ENCODE measurements around the gene SMDT1.
"Not testable (repeated sequence)": the region's sequence is repeated elsewhere in the genome, so short reads cannot be mapped to it uniquely, and the experiment has no call there.

The SMDT1 gene

DNA sequence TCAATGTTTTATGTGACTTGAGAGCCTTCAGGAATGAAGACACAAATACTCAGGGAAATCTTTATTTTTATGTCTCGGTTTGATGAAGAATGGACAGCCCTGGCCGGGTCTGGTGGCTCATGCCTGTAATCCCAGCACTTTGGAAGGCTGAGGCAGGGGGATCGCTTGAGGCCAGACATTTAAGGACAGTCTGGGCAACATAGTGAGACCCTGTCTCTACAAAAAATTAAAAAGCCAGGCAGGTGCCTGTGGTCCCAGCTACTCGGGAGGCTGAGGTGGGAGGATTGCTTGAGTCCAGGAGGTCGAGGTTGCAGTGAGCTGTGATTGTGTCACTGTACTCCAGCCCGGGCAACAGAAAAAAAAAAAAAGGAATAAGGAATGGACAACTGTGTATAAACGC, 8.0 kb upstream of the SMDT1 start:
- not testable (repeated sequence) for DNase-seq

DNA sequence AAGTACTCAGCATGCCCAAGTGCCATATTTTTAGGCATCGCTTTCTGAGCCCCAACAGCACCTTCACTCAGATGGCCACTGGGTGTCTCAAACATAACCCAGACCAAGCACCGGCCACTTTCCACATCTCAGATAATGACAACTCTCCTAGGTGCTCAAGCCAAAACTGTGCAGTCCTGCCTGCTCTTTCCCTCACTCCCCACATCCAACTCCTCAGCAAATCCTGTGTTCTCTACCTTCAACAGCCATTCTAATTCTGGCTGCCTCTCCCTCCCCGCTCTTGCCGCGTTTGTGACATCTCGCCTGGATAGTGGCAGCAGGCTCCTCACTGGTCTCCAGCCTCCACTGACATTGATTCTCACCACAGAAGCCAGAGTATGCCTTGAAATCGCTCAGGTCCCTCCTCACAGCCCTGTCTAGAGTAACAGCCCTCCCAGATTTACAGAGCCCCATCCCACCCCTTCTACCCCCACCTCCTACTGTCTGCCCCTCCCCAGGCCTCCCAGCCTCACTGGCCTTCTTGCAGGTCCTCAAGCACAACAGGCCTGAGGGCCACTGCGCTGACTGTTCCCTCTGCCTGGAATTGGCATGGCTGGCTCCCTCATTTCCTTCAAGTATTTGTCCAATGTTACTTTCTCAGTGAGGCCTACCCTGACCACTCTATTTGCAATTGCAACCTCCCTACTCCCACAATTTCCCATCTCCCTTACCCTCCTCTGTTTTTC, 6.7 kb upstream of the SMDT1 start:
- DNase-seq, result no peak

DNA sequence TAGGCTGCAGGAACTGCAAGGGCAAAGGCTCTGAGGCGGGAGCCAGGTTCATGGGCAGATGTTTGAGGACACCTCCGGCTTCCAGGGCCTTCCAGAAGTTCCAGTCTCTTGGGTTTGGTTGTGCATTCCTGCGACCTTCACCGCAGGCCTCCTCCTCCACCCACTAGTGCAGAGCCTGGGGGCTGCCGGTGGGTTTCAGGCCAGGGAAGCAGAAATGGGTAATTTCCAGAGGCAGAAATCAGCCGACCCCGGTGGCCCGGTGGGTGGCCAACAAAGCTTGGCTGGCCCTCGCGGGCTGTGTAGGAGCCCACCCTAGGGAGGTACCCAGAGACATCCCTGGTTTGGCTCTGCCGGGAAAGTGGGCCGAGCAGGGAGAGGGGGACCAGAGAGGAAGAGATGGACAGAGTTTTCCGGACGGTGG, 5.9 kb upstream of the SMDT1 start:
- no peak for DNase-seq

DNA sequence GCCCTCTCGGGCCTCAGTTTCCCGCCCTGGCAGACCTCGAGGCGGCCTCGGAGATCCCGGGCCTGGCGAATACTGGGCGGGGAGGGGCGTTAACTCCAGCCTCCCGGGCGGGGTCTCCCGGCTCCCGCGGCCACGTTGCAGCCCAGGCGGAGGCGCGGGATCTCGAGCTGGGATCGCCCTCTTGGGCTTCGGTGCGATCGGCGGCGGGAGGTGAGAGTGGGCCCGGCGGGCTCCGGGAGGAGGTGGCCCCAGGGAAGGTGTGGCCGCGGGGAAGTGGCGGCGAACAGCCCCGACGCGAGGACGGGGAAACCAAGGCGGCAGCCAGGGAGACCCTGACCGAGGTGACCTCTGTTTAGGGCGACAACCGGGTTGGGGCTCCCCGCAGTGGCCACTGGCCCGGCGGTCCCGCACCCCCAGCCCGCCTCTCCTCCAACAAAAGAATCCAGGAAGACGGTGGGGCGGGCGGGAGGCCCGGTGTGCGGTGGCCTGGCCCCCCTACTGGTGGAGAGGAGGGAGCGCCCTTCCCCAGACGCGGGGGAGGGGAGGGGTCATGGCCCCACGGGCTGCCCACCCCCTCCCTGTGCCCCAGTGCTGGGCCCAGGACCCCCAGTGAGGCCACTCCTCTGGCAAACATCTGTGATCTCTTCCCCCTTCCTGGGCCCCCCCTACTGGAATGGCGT, 5.2 kb upstream of the SMDT1 start, which contains the start of gene PHETA2:
Gene PHETA2, plus strand, starts transcription at position 117 of the 680 bp plus-strand sequence. CDS start 3,046 bp downstream, outside the sequence.
- no peak for DNase-seq

DNA sequence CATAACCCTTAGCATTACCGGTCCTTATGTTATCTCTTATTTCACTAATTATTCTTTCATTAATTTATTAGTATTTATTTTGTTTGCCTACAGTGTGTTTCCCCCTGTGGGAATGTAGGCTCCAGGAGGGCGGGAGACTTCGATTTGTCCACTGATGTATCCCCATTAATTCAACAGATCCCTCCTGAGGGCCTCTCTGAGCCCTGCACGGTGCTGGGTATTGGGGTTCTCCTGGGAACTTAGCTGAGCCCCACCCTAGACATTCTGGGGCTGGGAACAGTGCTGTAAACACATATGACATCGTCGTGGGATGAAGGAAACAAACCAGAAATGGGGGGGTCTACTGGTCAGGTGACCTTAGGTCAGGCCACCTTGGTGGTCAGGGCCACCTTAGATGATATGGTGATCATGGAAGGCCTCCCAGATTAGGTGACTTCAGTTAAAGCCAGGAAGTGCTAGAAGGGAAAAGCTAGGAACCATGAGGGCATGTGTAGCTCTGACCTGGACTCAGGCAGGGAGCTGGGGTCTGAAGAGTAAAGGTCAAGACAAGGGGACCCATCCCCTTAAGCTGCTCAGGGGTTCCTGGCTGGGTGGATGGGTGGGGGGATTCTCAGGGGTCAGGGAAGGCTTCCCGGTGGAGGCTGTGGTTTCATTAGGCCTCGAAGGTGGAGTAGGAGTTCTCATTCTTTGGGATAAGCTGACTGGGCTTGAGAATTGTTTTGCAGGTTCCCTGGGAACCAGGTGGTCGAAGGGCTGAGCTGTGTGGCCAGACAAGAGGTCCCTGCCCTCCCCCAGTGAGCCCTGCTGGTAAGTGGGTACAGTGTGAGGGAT, 4.4 kb upstream of the SMDT1 start:
- no peak for DNase-seq

DNA sequence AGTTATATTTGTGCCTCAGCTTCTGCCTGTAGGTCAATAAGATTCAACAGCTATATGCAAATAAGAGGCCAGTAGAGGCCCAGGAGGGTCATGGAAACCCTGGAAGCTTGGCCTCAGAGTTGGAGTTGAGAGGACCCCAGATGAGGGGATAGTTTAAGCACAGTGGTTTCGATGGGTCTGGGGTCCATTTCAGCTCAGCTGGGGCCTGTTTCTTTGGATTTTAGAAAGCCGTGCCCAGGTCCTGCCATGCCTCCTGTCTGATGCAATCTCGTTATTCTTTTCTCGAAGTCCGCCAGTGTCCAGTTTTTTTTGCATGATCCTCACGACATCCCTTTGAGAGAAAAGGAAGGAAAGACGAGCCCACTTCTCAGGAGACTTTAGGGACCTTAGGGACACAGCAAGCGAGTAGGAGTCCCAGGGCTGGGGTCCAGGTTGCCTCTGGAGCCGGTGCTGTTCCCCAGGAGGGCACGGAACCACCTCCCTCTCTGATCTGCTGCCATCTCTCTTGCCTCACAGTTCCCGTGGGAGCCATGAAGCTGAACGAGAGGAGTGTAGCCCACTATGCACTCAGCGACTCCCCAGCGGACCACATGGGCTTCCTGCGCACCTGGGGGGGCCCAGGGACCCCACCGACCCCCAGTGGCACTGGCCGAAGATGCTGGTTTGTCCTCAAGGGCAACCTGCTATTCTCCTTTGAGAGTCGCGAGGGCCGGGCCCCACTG, 2.6 kb upstream of the SMDT1 start:
- no peak for DNase-seq

DNA sequence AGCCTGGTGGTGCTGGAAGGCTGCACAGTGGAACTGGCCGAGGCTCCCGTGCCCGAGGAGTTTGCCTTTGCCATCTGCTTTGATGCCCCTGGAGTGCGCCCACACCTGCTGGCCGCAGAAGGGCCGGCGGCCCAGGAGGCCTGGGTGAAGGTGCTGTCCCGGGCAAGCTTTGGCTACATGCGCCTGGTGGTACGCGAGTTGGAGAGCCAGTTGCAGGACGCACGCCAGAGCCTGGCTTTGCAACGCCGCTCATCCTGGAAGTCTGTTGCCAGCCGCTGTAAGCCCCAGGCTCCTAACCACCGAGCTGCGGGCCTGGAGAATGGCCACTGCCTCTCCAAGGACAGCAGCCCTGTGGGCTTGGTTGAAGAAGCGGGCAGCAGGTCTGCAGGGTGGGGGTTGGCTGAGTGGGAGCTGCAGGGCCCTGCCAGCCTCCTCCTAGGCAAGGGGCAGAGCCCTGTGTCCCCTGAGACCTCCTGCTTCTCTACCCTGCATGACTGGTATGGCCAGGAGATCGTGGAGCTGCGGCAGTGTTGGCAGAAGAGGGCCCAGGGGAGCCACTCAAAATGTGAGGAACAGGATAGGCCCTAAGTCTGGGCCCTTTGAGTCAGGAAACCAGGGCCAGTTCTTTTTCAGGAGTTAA, 1.9 kb upstream of the SMDT1 start:
- DNase-seq, result no peak

DNA sequence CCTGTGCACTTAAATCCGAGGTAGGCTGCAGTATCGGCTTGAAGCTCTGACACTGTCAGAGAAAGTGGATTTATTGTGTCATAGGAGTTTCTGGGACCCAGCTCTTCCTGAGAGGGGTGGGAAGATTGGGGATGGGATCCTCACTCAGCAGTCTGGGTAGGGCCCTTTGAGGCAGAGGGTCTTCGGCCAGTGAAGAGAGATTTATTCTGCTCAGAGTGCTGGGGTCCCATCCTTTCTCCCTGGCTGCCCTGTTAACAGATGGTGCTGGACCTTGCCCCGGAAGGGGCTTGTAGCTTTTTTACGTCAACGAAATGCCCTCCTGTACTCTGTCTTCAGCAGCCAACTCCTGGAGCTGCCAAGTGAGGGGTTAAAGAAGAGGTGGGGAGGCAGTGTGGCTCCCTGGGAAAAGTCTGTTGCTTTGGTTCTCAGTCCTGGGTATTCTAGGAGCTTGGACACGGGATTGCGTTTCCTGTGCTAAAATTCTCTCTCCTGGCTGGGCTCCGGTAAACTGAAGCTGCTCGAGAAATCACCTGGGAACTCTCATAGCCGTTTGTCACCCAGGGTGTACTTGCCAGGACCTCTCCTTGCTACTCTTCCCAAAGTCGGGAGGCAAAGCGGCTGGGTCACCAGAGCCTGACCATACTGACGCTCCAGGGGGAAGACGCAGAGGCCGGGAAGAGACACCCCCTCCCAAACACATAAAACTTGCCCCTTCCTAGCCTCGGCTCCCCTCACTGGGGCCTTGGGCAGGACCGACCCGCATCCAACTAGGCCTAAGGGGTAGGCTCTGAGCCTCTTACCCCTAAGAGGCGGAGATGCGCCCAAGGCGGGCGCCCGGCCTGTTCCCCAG, 806 bp upstream of the SMDT1 start:
- DNase-seq, result no peak

DNA sequence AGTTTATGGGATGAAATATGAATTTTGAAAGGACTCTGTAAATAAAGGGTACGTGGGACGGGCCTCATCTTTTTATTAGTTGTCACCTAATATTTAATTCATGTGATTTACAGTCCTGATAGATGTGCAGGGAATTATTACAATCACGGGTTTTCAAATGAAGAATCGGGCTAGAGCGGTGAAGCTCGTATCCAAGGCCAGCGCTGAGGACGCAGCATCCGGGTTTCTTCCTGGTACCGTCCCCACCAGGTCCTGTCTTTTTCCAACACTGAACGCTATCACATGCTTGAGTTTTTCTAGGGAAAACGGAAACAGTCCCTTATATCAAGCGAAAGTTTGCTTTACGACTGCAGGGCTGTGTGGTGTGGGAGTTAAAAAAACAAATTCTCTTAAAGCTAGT, 787 bp downstream of the SMDT1 start:
- DNase-seq, result no peak

DNA sequence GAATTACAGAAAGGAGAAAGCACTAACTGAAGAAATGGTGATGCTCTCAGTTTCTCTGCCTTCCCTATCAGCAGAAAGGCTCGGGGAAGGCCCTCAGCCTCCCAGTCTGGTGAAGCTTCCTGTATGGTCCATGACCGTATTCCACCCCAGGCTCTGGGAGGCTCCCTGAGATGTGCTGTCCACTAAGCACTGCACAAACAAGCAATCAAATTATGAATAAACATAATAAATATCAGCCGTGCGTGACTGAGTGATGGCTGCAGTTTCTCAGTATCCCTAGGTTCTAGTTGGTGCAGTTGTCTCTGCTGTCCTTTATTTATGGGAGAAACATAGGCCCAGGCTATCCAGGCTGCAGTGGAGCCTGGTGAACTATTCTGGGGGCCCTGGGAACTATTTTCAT, 3.6 kb downstream of the SMDT1 start:
- no peak for DNase-seq

DNA sequence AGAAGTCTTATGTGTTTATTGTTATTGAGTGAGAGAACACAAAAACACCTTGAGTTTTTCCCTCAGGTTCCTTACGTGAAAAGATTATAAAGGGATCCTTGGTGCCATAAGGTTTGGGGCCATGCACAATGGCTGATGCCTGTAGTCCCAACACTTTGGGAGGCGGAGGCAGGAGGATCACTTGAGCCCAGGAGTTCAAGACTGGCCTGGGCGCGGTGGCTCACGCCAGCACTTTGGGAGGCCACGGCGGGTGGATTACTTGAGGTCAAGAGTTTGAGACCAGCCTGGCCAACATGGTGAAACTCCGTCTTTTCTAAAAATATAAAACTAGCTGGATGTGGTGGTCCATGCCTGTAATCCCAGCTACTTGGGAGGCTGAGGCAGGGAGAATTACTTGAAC, 5.4 kb downstream of the SMDT1 start:
- DNase-seq, result no peak

DNA sequence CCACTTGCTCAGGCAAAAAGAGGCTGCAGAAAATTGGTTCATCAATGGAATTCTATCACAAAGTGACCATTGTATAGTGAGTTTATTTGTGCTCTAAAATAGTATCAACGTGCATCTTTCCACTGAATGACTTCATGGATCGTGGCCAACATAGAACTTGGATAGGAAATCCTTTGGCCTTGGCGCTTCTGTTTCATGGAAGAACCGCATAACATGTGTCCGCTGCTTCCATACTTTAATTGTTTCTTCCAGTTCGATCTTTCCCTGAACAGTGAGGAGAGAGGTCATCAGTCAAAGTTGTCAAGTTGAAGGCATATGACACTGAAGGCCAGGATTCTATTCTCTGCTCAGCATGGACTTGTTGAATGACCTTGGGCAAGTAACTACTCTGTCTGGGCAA, 6.6 kb downstream of the SMDT1 start:
- no peak for DNase-seq

DNA sequence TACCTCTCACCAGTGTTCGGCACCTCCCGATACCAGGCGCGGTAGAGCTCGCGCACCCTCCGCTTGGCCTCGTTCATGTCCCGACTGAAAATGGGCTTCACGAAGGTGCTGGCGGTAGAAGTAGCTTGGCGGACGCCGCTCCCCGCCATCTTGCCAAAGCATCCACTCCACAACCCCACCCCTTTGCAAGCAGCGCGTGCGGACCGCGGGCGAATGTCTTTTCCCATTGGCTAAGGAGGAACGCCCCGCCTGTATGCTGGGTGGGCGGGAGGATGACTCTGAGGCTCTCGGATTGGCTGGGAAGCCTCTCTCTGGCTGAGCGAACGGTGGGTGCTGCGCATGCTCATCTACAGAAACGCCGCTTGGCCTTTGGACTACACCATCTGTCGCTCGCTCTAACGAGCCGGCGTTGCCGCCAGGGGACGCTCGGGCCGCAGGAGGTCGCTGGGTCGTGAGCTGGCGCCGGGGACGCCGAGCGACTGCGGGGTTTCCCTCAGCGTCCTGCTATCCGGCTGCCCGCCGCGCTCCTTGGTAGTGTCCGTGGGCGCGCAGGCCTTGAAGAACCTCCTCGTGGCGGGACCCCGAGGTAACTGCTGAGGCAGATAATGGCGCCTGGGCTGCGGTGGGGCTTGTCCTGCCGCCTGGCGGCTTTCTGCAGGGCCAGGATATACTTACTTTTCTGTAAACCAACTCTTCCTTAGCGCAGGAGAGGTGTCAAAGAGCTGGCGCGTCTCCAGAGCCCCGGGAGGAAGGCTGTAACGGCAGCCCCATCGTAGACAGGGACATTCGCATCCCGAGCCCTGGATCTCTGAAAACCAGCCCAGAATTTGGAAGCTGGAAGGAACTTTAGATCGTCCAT, 11.3 kb downstream of the SMDT1 start, which contains the start of gene NDUFA6:
Gene NDUFA6, minus strand, starts transcription at position 177 of the 859 bp plus-strand sequence. Its CDS starts 28 bp downstream, at position 149.
- DNase-seq, result peak; percentile 79

DNA sequence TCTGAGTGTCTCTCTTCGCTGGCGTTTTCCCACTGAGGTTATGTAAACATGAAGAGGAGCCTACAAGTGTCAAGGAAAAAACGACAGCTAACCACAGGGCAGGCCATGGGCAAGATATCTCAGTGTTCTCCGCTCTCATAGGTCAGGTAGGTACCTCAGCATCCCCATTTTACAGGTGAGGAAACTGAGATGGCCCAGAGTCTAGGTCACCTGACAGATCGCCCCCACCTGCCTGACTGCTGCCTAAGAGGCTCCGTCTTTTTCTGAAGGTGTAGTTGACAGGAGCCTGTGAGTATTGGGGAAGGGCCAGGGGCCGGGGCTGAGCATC, 11.9 kb downstream of the SMDT1 start:
- DNase-seq, result no peak

DNA sequence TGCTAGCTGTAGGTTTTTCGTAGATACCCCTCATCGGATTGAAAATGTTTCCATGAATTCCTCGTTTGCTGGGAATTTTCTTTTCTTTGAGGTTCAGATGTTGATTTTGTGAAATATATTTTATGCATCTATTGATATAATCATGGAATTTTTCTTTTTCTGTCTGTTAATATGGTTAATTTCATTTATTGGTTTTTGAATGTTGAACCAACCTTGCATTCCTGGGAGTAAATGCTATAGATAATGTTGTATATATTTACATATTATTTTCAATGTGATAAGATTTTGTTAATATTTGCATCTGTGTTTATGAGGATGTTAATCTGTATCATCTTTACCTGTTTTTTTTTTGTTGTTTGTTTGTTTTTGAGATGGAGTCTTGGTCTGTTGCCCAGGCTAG, 21.7 kb downstream of the SMDT1 start:
- DNase-seq, result no peak

DNA sequence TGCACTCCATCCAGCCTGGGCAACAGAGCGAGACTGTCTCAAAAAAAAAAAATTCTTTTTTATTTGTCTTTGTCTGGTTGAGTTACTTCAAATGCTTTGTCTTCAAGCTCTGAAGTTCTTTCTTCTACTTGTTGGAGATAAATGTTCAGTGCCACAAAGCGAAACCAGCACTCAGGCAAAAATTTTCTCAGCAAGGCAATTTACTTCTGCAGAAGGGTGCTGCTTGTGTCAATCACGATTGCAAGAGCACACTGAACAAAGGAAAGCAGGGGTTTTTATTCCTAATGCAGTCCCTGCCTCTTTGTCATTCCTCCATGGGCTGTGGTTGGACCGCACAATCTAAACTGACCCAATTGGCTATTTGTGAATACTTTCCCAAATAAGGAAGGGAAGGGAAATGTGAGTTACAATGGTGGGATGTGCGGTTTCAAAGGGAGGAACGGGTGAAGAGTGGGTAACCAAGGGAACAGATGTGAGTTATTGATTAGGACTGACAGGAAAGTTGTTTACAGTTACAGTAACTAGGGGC, 24.9 kb downstream of the SMDT1 start:
- not testable (repeated sequence) for DNase-seq

DNA sequence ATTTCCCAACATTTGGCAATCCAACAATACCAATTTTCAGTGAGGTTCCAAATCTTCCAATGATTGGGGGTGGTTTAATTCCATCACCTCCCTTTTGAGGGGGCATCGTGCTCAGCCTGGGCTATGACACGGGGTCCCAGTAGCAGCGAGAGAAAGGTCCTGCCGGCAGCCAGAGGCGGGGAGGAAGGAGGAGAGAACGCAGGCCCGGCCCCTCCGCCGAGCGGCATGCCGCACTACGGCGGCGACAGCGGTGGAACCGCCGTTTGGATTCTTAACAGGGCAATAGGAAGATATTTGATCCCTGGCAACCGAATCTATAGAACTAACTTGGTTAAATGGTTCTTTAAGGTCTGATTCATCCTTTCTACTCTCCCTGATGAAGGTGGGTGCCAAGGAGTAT, 29.3 kb downstream of the SMDT1 start:
- DNase-seq, result no peak

DNA sequence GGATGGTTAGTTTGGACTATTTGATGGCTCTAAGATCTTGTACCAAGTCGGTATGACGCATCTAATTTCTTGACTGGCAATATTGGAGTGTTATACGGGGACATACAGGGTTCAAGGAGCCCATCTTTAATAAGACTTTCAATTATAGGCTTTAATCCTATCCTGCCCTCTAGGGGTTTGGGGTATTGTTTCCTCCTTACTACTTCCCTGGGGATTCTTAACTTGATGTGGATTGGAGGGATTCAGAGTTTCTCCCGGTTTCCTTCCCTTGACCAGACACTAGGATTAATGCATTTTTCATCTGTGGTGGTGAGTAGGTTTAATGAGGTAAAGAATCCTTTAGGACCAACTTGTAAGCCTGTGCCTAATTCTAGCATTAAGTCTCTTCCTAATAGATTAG, 32.3 kb downstream of the SMDT1 start:
- DNase-seq, result no peak

DNA sequence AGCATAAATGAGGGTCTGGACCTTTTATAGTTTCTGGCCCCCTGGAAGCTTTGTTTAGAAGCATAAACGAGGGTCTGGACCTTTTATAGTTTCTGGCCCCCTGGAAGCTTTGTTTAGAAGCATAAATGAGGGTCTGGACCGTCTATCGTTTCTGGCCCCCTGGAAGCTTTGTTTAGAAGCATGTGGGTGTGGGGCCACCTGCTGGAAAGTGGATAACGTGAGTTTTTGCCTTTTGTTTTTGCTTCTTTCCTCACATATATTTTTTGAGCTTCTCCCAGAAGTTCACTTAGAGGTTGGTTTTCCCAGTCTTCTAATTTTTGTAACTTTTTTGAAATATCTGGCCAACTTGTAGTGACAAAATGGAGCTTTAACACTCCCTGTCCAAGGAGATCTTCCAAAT, 33.3 kb downstream of the SMDT1 start:
- DNase-seq, result not testable (repeated sequence)

DNA sequence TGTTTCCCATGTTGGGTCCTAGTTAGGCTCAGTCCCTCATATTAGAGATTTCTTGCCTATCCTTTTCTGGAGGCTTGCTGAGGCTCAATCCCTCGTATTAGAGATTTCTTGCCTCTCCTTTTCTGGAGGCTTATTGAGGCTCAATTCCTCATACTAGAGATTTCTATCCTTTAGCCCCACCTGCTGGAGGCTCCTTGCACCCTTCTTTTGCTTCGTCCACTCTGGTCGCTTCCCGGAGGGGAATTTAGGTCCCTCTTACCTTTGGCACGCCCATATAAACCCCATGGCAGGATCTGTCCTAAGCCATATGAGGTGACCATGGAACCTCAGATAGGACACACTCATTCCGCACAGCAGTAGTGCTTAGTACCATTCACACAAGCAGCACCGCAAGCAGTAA, 35.2 kb downstream of the SMDT1 start:
- DNase-seq, result no peak

All from NCI-H1417 treated with DMSO at 0.1 percent for 48 hours (cell line).